GM19452 (cell line): ENCODE results near the gene IFFO2.

Source experiments
- ATAC-seq: cut with Tn5 transposase; IDR thresholded peaks from one replicate; pipeline ENCODE4 v1.9.1; 2021; ENCODE audit not compliant: unreplicated experiment

The IFFO2 gene

GRCh38 chr1:18972991-18973390 lies 16.5 kb upstream of the IFFO2 start:
- no peak for ATAC-seq

GRCh38 chr1:18972531-18972930 lies 16.1 kb upstream of the IFFO2 start:
- ATAC-seq = no peak

- no peak for ATAC-seq
These were observed 14.3 kb upstream of the IFFO2 start for GRCh38 chr1:18970762-18971161.

- ATAC-seq = no peak
These were observed 13.9 kb upstream of the IFFO2 start for GRCh38 chr1:18970358-18970757.

GRCh38 chr1:18967066-18967690 lies 10.7 kb upstream of the IFFO2 start:
- no peak for ATAC-seq

GRCh38 chr1:18965206-18966173 lies 9.0 kb upstream of the IFFO2 start:
- no peak for ATAC-seq

GRCh38 chr1:18963968-18964367 lies 7.5 kb upstream of the IFFO2 start:
- no peak for ATAC-seq

- ATAC-seq = no peak
These were observed 6.6 kb upstream of the IFFO2 start for GRCh38 chr1:18962855-18963737.

- ATAC-seq = no peak
These were observed 5.7 kb upstream of the IFFO2 start for GRCh38 chr1:18962121-18962721.

GRCh38 chr1:18960821-18961220 lies 4.3 kb upstream of the IFFO2 start:
- no peak for ATAC-seq

GRCh38 chr1:18960409-18960808 lies 3.9 kb upstream of the IFFO2 start:
- no peak for ATAC-seq

GRCh38 chr1:18959591-18959990 lies 3.1 kb upstream of the IFFO2 start:
- ATAC-seq = no peak

GRCh38 chr1:18957532-18958300 lies 1.2 kb upstream of the IFFO2 start:
- ATAC-seq = no peak

GRCh38 chr1:18957136-18957521 lies 653 bp upstream of the IFFO2 start:
- peak; percentile 5 for ATAC-seq

- ATAC-seq = peak; percentile 15
These were observed 859 bp downstream of the IFFO2 start for GRCh38 chr1:18955441-18956192.

- ATAC-seq = no peak
These were observed 1.4 kb downstream of the IFFO2 start for GRCh38 chr1:18955131-18955440.

GRCh38 chr1:18954270-18955071 lies 2.0 kb downstream of the IFFO2 start:
- no peak for ATAC-seq

- no peak for ATAC-seq
These were observed 2.7 kb downstream of the IFFO2 start for GRCh38 chr1:18953731-18954231.
